ENCODE data around the gene TMC2. TPM values are rescaled to one million over a fixed set of nuclear protein-coding genes. Genes with fewer than 3 reads are reported as not detected.

Gene TMC2
- polyA plus RNA-seq, 1 of the 3 experiments (the other 2 are of a cell fraction), result not detected

- no peak for TF ChIP-seq ZBTB33 (IDR thresholded peaks at IDR 0.05; ENCODE audit: borderline replicate concordance, low read depth)
- TF ChIP-seq RFX5 (IDR thresholded peaks at IDR 0.05; ENCODE audit: low read length), result no peak
- TF ChIP-seq EP300 (IDR thresholded peaks at IDR 0.05; ENCODE audit: borderline replicate concordance in 1 of 2, low read depth in 1 of 2, low read length in 1 of 2), result peak in 1 of 2 experiments; percentile 83; a peak in 2 of 4 replicates
- TF ChIP-seq NFIC (IDR thresholded peaks at IDR 0.05; ENCODE audit: borderline replicate concordance), result no peak
- TF ChIP-seq CHD2 (IDR thresholded peaks at IDR 0.05; ENCODE audit: low read length, partially characterized antibody), result peak; percentile 24
- peak; percentile 95 for TF ChIP-seq GATA2 (CRISPR knock-in tag; IDR thresholded peaks at IDR 0.05)
- TF ChIP-seq FOSL2 (IDR thresholded peaks at IDR 0.05; ENCODE audit: borderline replicate concordance, low read depth), result no peak
- no peak for TF ChIP-seq SMC3 (IDR thresholded peaks at IDR 0.05; ENCODE audit: low read depth, low read length)
- no peak for TF ChIP-seq TAF1 (IDR thresholded peaks at IDR 0.05; ENCODE audit: borderline replicate concordance, low read depth, low read length)
Measured at GRCh38 chr20:2603816-2604505, 67.6 kb downstream of the TMC2 start (continued).

GRCh38 chr20:2604506-2604835, 68.1 kb downstream of the TMC2 start:
- Histone ChIP-seq H2AFZ (ENCODE audit: low read depth) (no peak overlapping the region), H3K4me2 (no peak overlapping the region), H3K27ac (ENCODE audit: low read depth in 2 of 2, low read length in 1 of 2) (no peak overlapping the region), H3K9me3 (0 out of 2 replicates have a peak, but pooled peaks cover 5% of the 10 kb centered on the region), H3K9me2 (no peaks in the 10 kb centered on the region), H4K20me1 (ENCODE audit: insufficient read depth) (no peaks in the 10 kb centered on the region), H3K4me1 (ENCODE audit: control insufficient read depth in 1 of 2, insufficient read depth in 2 of 2, low read depth in 1 of 2, low read length in 1 of 2) (peaks cover 0 to 14% of the 10 kb centered on the region in 2 experiments; a peak in 2 of 4 replicates), H3K79me2 (ENCODE audit: insufficient read depth) (no peaks in the 10 kb centered on the region), H3K27me3 (ENCODE audit: insufficient read depth) (no peaks in the 10 kb centered on the region), H3K9ac (no peak overlapping the region), H3K36me3 (replicated peaks in 1 of 2; ENCODE audit: control insufficient read depth in 1 of 2, insufficient read depth in 2 of 2, low read length in 1 of 2) (no peaks in the 10 kb centered on the region), H3F3A (replicated peaks; ENCODE audit: insufficient read depth) (no peaks in the 10 kb centered on the region), H3K4me3 (ENCODE audit: low read depth in 2 of 2, low read length in 1 of 2) (no peak overlapping the region)
- POLR2A ChIA-PET, result interaction anchor here (1.0 to 1.2 kb wide), 2 partner anchors 48 to 134 kb away, joined by 3 read pairs; partner anchors contain the start of genes NOP56 and SNRPB
- peak; percentile 26 for DNase-seq
- WGBS (ENCODE audit: low lambda C conversion rate), result 28% methylated on average over 3 of the region's 3 CpGs
- no peak for TF ChIP-seq YY1 (IDR thresholded peaks at IDR 0.05; ENCODE audit: low read depth)
- CTCF ChIA-PET, result interaction anchor here (0.7 to 1.7 kb wide), 4 partner anchors 26 to 83 kb away, joined by 3 to 6 read pairs (median 3); no protein-coding TSS in a partner anchor

- no peak overlapping the region for H3K4me3 ChIP-seq (ENCODE audit: low read depth in 2 of 2, low read length in 1 of 2)
- WGBS (ENCODE audit: low lambda C conversion rate), result 36% methylated on average over 1 of the region's 1 CpG
- peaks cover 0 to 14% of the 10 kb centered on the region in 2 experiments; a peak in 2 of 4 replicates for H3K4me1 ChIP-seq (ENCODE audit: control insufficient read depth in 1 of 2, insufficient read depth in 2 of 2, low read depth in 1 of 2, low read length in 1 of 2)
- 0 out of 2 replicates have a peak, but pooled peaks cover 5% of the 10 kb centered on the region for H3K9me3 ChIP-seq
- no peaks in the 10 kb centered on the region for H3F3A ChIP-seq (replicated peaks; ENCODE audit: insufficient read depth)
- H4K20me1 ChIP-seq (ENCODE audit: insufficient read depth), result no peaks in the 10 kb centered on the region
- ChIA-PET POLR2A (no interaction called here), CTCF (no interaction called here)
- no peak for DNase-seq
- no peak overlapping the region for H3K9ac ChIP-seq
- H3K27me3 ChIP-seq (ENCODE audit: insufficient read depth), result no peaks in the 10 kb centered on the region
- H3K79me2 ChIP-seq (ENCODE audit: insufficient read depth), result no peaks in the 10 kb centered on the region
- no peak overlapping the region for H3K27ac ChIP-seq (ENCODE audit: low read depth in 2 of 2, low read length in 1 of 2)
- no peaks in the 10 kb centered on the region for H3K36me3 ChIP-seq (replicated peaks in 1 of 2; ENCODE audit: control insufficient read depth in 1 of 2, insufficient read depth in 2 of 2, low read length in 1 of 2)
- H3K9me2 ChIP-seq, result no peaks in the 10 kb centered on the region
- no peak overlapping the region for H2AFZ ChIP-seq (ENCODE audit: low read depth)
- no peak overlapping the region for H3K4me2 ChIP-seq
- TF ChIP-seq USF1 (IDR thresholded peaks at IDR 0.05; ENCODE audit: borderline replicate concordance, low read depth), result no peak
- no peak for TF ChIP-seq NRF1 (IDR thresholded peaks at IDR 0.05; ENCODE audit: low read depth, low read length)
- no peak for TF ChIP-seq IRF3 (IDR thresholded peaks at IDR 0.05; ENCODE audit: low read depth, low read length)
- no peak for TF ChIP-seq MEF2A (IDR thresholded peaks at IDR 0.05; ENCODE audit: borderline replicate concordance, low read depth)
- no peak for TF ChIP-seq YY1 (IDR thresholded peaks at IDR 0.05; ENCODE audit: low read depth)
- no peak for TF ChIP-seq EZH2phosphoT487 (IDR thresholded peaks at IDR 0.05; ENCODE audit: borderline replicate concordance, low read depth)
- TF ChIP-seq GATA2 (CRISPR knock-in tag; IDR thresholded peaks at IDR 0.05), result no peak
- TF ChIP-seq MAX (IDR thresholded peaks at IDR 0.05; ENCODE audit: low read depth), result no peak
- TF ChIP-seq RFX5 (IDR thresholded peaks at IDR 0.05; ENCODE audit: low read length), result no peak
- TF ChIP-seq FOSL2 (IDR thresholded peaks at IDR 0.05; ENCODE audit: borderline replicate concordance, low read depth), result no peak
- TF ChIP-seq CTCF (IDR thresholded peaks at IDR 0.05), result no peak
- TF ChIP-seq TCF12 (IDR thresholded peaks at IDR 0.05), result no peak
- no peak for TF ChIP-seq TAF1 (IDR thresholded peaks at IDR 0.05; ENCODE audit: borderline replicate concordance, low read depth, low read length)
Measured at GRCh38 chr20:2606507-2607006, 70.2 kb downstream of the TMC2 start.
